Measurements from ENCODE around the gene LRRN3. TPM values are rescaled to one million over a fixed set of nuclear protein-coding genes. Genes with fewer than 3 reads are reported as not detected.
A peak's percentile ranks its signal among the peaks of the same experiment; 100 is the strongest.

LRRN3 gene
- total RNA-seq, 1 donor from 2014 or later = 0.13 TPM

GRCh38 chr7:111104710-111105109 lies 13.8 kb downstream of the LRRN3 start:
- no peak for DNase-seq (ENCODE audit: low read depth in 2 of 2)

GRCh38 chr7:111105269-111105668 lies 14.3 kb downstream of the LRRN3 start:
- DNase-seq (ENCODE audit: low read depth in 2 of 2) = no peak

- no peak for DNase-seq (ENCODE audit: low read depth in 2 of 2)
Observed at GRCh38 chr7:111107579-111107978, 16.7 kb downstream of the LRRN3 start.

- no peak for DNase-seq (ENCODE audit: low read depth in 2 of 2)
Observed at GRCh38 chr7:111108000-111108399, 17.1 kb downstream of the LRRN3 start.

GRCh38 chr7:111108496-111108895 lies 17.6 kb downstream of the LRRN3 start:
- no peak for DNase-seq (ENCODE audit: low read depth in 2 of 2)

GRCh38 chr7:111112439-111112838 lies 21.5 kb downstream of the LRRN3 start:
- DNase-seq (ENCODE audit: low read depth in 2 of 2) = peak; percentile 7 to 49

- DNase-seq (ENCODE audit: low read depth in 2 of 2) = peak in 1 of 2 donors; percentile 58
Observed at GRCh38 chr7:111113263-111114017, 22.5 kb downstream of the LRRN3 start.

GRCh38 chr7:111115966-111116365 lies 25.0 kb downstream of the LRRN3 start:
- no peak for DNase-seq (ENCODE audit: low read depth in 2 of 2)

GRCh38 chr7:111126987-111127386 lies 36.1 kb downstream of the LRRN3 start:
- peak in 1 of 2 donors; percentile 11 for DNase-seq (ENCODE audit: low read depth in 2 of 2)

- no peak for DNase-seq (ENCODE audit: low read depth in 2 of 2)
Observed at GRCh38 chr7:111129435-111129834, 38.5 kb downstream of the LRRN3 start.

GRCh38 chr7:111132833-111133232 lies 41.9 kb downstream of the LRRN3 start:
- peak in 1 of 2 donors; percentile 20 for DNase-seq (ENCODE audit: low read depth in 2 of 2)

- peak in 1 of 2 donors; percentile 25 for DNase-seq (ENCODE audit: low read depth in 2 of 2)
Observed at GRCh38 chr7:111137296-111138192, 46.6 kb downstream of the LRRN3 start.

GRCh38 chr7:111138193-111138569 lies 47.3 kb downstream of the LRRN3 start:
- peak; percentile 38 to 79 for DNase-seq (ENCODE audit: low read depth in 2 of 2)

- DNase-seq (ENCODE audit: low read depth in 2 of 2) = no peak
Observed at GRCh38 chr7:111138586-111138985, 47.7 kb downstream of the LRRN3 start.

GRCh38 chr7:111140091-111140865 lies 49.4 kb downstream of the LRRN3 start:
- no peak for DNase-seq (ENCODE audit: low read depth in 2 of 2)

- no peak for DNase-seq (ENCODE audit: low read depth in 2 of 2)
Observed at GRCh38 chr7:111145472-111145871, 54.5 kb downstream of the LRRN3 start.

GRCh38 chr7:111146136-111146535 lies 55.2 kb downstream of the LRRN3 start:
- no peak for DNase-seq (ENCODE audit: low read depth in 2 of 2)

GRCh38 chr7:111147708-111148533 lies 57.0 kb downstream of the LRRN3 start:
- DNase-seq (ENCODE audit: low read depth in 2 of 2) = no peak

GRCh38 chr7:111150709-111151108 lies 59.8 kb downstream of the LRRN3 start:
- no peak for DNase-seq (ENCODE audit: low read depth in 2 of 2)

- no peak for DNase-seq (ENCODE audit: low read depth in 2 of 2)
Observed at GRCh38 chr7:111159426-111159825, 68.5 kb downstream of the LRRN3 start.

- no peak for DNase-seq (ENCODE audit: low read depth in 2 of 2)
Observed at GRCh38 chr7:111160297-111160696, 69.4 kb downstream of the LRRN3 start.
